Calu3 (cell line): ENCODE data around the gene ARIH2. TPM values are rescaled to one million over a fixed set of nuclear protein-coding genes. Genes with fewer than 3 reads are reported as not detected.
"Not testable (repeated sequence)": the region's sequence is repeated elsewhere in the genome, so short reads cannot be mapped to it uniquely, and the experiment has no call there.

Experiments used
- BruUV-seq: library from RNA; stranded (reverse); fragments of 400-500 nt; replicated peaks from 2 replicates; lab custom pipeline; 2021; lab: Mats Ljungman, UMichigan
- CTCF ChIA-PET: fragments of 300-600 bp; sonication (Branson Sonifier 250); formaldehyde crosslinking; loops from one replicate; lab custom pipeline; 2022; ENCODE audit warnings: antibody characterized with exemption; lab: Charles Lee
- DNase-seq: peaks from one replicate; pipeline ENCODE4 v3.0.0; 2022
- H3K27ac Mint-ChIP-seq: one replicate; pipeline ENCODE4 v1.8.0; 2022; ENCODE audit warnings: mixed read lengths; ENCODE audit not compliant: unreplicated experiment
- H3K27me3 Mint-ChIP-seq: one replicate; pipeline ENCODE4 v1.8.0; 2022; ENCODE audit warnings: mixed read lengths; ENCODE audit not compliant: unreplicated experiment
- H3K36me3 Mint-ChIP-seq: one replicate; pipeline ENCODE4 v1.8.0; 2022; ENCODE audit warnings: mild to moderate bottlenecking, moderate library complexity, mixed read lengths; ENCODE audit not compliant: insufficient read depth, unreplicated experiment
- H3K4me1 Mint-ChIP-seq: one replicate; pipeline ENCODE4 v1.8.0; 2022; ENCODE audit warnings: mild to moderate bottlenecking, low read depth, mixed read lengths; ENCODE audit not compliant: unreplicated experiment
- H3K4me3 Mint-ChIP-seq: one replicate; pipeline ENCODE4 v1.8.0; 2022; ENCODE audit warnings: mild to moderate bottlenecking, low read depth, moderate library complexity, mixed read lengths; ENCODE audit not compliant: unreplicated experiment
- H3K9me3 Mint-ChIP-seq: one replicate; pipeline ENCODE4 v1.8.0; 2022; ENCODE audit warnings: low read depth, mixed read lengths; ENCODE audit not compliant: unreplicated experiment
- intact Hi-C: fragments of 100-400 bp; cut with micrococcal nuclease; formaldehyde crosslinking; loops from one replicate; pipeline ENCODE4 v1.10.0; 2022; ENCODE audit not compliant: unreplicated experiment
- total RNA-seq: library from RNA; stranded (reverse); gene quantifications from 2 replicates; pipeline ENCODE4 v1.2.3, GENCODE V29; 2022
- TF ChIP-seq, protein P1 (sequence below): fragments of 200-600 bp; IDR thresholded peaks from one replicate; pipeline ENCODE4 v1.8.0; 2022; ENCODE audit warnings: antibody characterized with exemption; ENCODE audit not compliant: unreplicated experiment

Gene ARIH2
- total RNA-seq, 1 experiment from 2014 or later, result 109 TPM

GRCh38 chr3:48898383-48899234 lies 20.0 kb upstream of the ARIH2 start, which contains the start of gene SLC25A20:
Gene SLC25A20, minus strand, starts transcription at chr3:48898882. Its CDS starts 88 bp downstream, at chr3:48898794.
- Mint-ChIP-seq H3K4me1 (peaks cover 18% of the 10 kb centered on the region), H3K36me3 (peaks cover 19% of the 10 kb centered on the region)
- no TSS peak for BruUV-seq

DNA sequence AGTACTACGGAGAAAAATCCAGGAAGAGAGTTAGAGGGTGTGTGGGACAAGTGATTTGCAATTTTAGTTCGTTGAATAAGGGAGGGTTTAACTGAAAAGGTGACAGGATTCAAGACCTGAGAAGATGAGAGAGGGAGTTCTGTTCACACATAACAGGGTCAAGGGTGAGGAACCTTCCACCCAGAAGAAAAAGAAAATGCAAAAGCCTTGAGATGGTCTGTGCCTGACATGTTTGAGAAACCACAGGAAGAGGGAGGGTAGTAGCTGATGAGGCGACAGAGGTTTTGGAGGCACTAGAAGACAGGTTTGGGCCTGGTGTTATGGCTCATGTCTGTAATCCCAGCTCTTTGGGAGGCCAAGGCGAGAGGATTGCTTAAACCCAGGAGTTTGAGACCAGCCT lies 19.4 kb upstream of the ARIH2 start:
- Mint-ChIP-seq H3K27ac (peak overlapping the region; percentile 0), H3K4me1 (peaks cover 18% of the 10 kb centered on the region), H3K9me3 (no peaks in the 10 kb centered on the region), H3K27me3 (no peaks in the 10 kb centered on the region), H3K36me3 (peaks cover 19% of the 10 kb centered on the region), H3K4me3 (peak overlapping the region; percentile 90)
- intact Hi-C loops, result no loop called here
- no TSS peak for BruUV-seq
- no peak for DNase-seq
- CTCF ChIA-PET, result interaction anchor here (0.6 kb wide), 1 partner anchor 11 kb away, joined by 4 read pairs; no protein-coding TSS in a partner anchor
- TF ChIP-seq, protein P1, sequence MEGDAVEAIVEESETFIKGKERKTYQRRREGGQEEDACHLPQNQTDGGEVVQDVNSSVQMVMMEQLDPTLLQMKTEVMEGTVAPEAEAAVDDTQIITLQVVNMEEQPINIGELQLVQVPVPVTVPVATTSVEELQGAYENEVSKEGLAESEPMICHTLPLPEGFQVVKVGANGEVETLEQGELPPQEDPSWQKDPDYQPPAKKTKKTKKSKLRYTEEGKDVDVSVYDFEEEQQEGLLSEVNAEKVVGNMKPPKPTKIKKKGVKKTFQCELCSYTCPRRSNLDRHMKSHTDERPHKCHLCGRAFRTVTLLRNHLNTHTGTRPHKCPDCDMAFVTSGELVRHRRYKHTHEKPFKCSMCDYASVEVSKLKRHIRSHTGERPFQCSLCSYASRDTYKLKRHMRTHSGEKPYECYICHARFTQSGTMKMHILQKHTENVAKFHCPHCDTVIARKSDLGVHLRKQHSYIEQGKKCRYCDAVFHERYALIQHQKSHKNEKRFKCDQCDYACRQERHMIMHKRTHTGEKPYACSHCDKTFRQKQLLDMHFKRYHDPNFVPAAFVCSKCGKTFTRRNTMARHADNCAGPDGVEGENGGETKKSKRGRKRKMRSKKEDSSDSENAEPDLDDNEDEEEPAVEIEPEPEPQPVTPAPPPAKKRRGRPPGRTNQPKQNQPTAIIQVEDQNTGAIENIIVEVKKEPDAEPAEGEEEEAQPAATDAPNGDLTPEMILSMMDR, result no peak

More at GRCh38 chr3:48898383-48899234, 20.0 kb upstream of the ARIH2 start, which contains the start of gene SLC25A20:
- H3K4me3 Mint-ChIP-seq, result peak within 1 kb of the TSS; percentile 90
- DNase-seq, result peak; percentile 96
- no peaks in the 10 kb centered on the region for H3K27me3 Mint-ChIP-seq
- TF ChIP-seq, protein P1, result no peak
- intact Hi-C loops, result no loop called here
- H3K27ac Mint-ChIP-seq, result peak within 1 kb of the TSS; percentile 68
- CTCF ChIA-PET, result interaction anchor here (0.6 to 1.7 kb wide), 4 partner anchors 52 to 347 kb away, joined by 3 to 8 read pairs (median 5); no protein-coding TSS in a partner anchor
- H3K9me3 Mint-ChIP-seq, result no peaks in the 10 kb centered on the region

DNA sequence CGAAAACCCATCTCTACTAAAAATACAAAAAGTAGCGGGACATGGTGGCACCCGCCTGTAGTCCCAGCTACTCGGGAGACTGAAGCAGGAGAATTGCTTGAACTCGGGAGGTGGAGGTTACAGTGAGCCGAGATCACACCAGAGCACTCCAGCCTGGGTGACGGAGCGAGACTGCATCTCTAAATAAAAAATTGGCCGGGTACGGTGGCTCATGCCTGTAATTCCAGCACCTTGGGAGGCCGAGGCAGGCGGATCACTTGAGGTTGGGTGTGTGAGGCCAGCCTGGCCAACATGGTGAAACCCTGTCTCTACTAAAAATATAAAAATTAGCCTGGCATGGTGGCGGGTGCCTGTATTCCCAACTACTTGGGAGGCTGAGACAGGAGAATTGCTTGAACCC lies 11.6 kb upstream of the ARIH2 start:
- H3K27me3 Mint-ChIP-seq, H3K4me1 Mint-ChIP-seq, BruUV-seq, H3K27ac Mint-ChIP-seq, H3K9me3 Mint-ChIP-seq, H3K36me3 Mint-ChIP-seq, DNase-seq, intact Hi-C loops, CTCF ChIA-PET, H3K4me3 Mint-ChIP-seq: not testable (repeated sequence)

DNA sequence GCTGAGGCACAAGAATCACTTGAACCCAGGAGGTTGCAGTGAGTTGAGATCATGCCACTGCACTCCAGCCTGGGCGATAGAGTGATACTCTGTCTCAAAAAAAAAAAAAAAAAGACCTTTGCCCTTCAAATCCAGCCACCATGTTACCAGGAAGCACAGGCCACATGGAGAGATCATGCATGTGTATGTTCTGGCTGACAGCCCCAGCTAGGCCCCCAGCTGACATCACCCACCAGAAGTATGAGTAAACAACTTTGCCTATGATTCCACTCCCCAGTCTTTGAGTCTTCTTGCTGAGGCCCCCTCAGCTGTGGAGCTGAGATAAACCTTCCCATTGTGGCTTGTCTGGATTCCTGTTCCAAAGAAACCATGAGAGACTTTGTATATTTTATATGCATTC lies 3.3 kb upstream of the ARIH2 start:
- Mint-ChIP-seq H3K27me3 (no peaks in the 10 kb centered on the region), H3K27ac (no peak overlapping the region), H3K9me3 (no peaks in the 10 kb centered on the region), H3K4me1 (no peaks in the 10 kb centered on the region), H3K4me3 (no peak overlapping the region), H3K36me3 (peaks cover 26% of the 10 kb centered on the region)
- no peak for DNase-seq
- intact Hi-C loops, result no loop called here
- TF ChIP-seq, protein P1, result no peak
- no TSS peak for BruUV-seq
- CTCF ChIA-PET, result no interaction called here
